GM18526 (cell line): ENCODE results near the gene WASHC4.

ENCODE experiments used
- POLR2A ChIP-seq: IDR thresholded peaks from 3 replicates; pipeline ENCODE4 v1.6.1; 2011; ENCODE audit not compliant: insufficient read length; ENCODE audit errors: extremely low read depth

The WASHC4 gene

GRCh38 chr12:105218434-105218833 is 110.9 kb downstream of the WASHC4 start:
- no peak for TF ChIP-seq POLR2A
